GM23248 (cell line): ENCODE measurements around the gene NOTCH1. TPM values are rescaled to one million over a fixed set of nuclear protein-coding genes. Genes with fewer than 3 reads are reported as not detected.

Experiments used
- DNase-seq: peaks from one replicate; pipeline ENCODE4 v3.0.0-alpha.2; 2015
- H2AFZ ChIP-seq: fragments of 200-600 bp; sonication (generic); 2 replicates; pipeline ENCODE4 v1.6.1; 2016; ENCODE audit warnings: antibody characterized with exemption
- H3F3A ChIP-seq: fragments of 200-600 bp; sonication (generic); 2 replicates; pipeline ENCODE4 v1.6.1; 2016; ENCODE audit warnings: mild to moderate bottlenecking, antibody characterized with exemption, mixed run types; ENCODE audit not compliant: insufficient read depth
- H3K27ac ChIP-seq: fragments of 200-600 bp; sonication (generic); 2 replicates; pipeline ENCODE4 v1.5.1; 2016; ENCODE audit warnings: mild to moderate bottlenecking
- H3K27me3 ChIP-seq: fragments of 200-600 bp; sonication (generic); replicated peaks from 2 replicates; pipeline ENCODE4 v1.6.1; 2016; ENCODE audit warnings: mild to moderate bottlenecking; ENCODE audit not compliant: insufficient read depth
- H3K36me3 ChIP-seq: fragments of 200-600 bp; sonication (generic); 2 replicates; pipeline ENCODE4 v1.6.1; 2016; ENCODE audit warnings: low read depth, mild to moderate bottlenecking
- H3K4me1 ChIP-seq: fragments of 200-600 bp; sonication (generic); 2 replicates; pipeline ENCODE4 v1.6.1; 2016; ENCODE audit warnings: mild to moderate bottlenecking; ENCODE audit not compliant: insufficient read depth
- H3K4me2 ChIP-seq: fragments of 200-600 bp; sonication (generic); one replicate; pipeline ENCODE4 v1.6.1; 2016; ENCODE audit warnings: mild to moderate bottlenecking; ENCODE audit not compliant: unreplicated experiment
- H3K4me3 ChIP-seq: fragments of 200-600 bp; sonication (generic); 2 replicates; pipeline ENCODE4 v1.5.1; 2016; ENCODE audit warnings: mild to moderate bottlenecking
- H3K79me2 ChIP-seq: fragments of 200-600 bp; sonication (generic); 2 replicates; pipeline ENCODE4 v1.6.1; 2016; ENCODE audit warnings: mild to moderate bottlenecking; ENCODE audit not compliant: insufficient read depth
- H3K9ac ChIP-seq: fragments of 200-600 bp; sonication (generic); 2 replicates; pipeline ENCODE4 v1.6.1; 2016; ENCODE audit warnings: mild to moderate bottlenecking
- H3K9me2 ChIP-seq: fragments of 200-600 bp; sonication (generic); 2 replicates; pipeline ENCODE4 v1.6.1; 2016; ENCODE audit warnings: mixed run types, mild to moderate bottlenecking, moderate library complexity; ENCODE audit not compliant: insufficient read depth
- H3K9me3 ChIP-seq: fragments of 200-600 bp; sonication (generic); one replicate; pipeline ENCODE4 v1.6.1; 2017; ENCODE audit warnings: low read depth
- H4K20me1 ChIP-seq: fragments of 200-600 bp; sonication (generic); 2 replicates; pipeline ENCODE4 v1.6.0; 2016; ENCODE audit not compliant: insufficient read depth
- EZH2 ChIP-seq: fragments of 200-600 bp; sonication (generic); IDR thresholded peaks from 2 replicates; pipeline ENCODE4 v1.6.1; 2018; ENCODE audit warnings: antibody characterized with exemption, mild to moderate bottlenecking; ENCODE audit not compliant: insufficient read depth, poor library complexity, severe bottlenecking
- EZH2phosphoT487 ChIP-seq: fragments of 200-600 bp; sonication (generic); IDR thresholded peaks from 2 replicates; pipeline ENCODE4 v1.6.1; 2018; ENCODE audit warnings: antibody characterized with exemption, moderate library complexity, mild to moderate bottlenecking, low read depth; ENCODE audit not compliant: insufficient read depth
- WGBS, 2 experiments: methylation state at CpG; one replicate each; pipeline ENCODE4 v1.1.6; 2015 to 2017; ENCODE audit warnings: low lambda C conversion rate in 2 of 2, low coverage in 1 of 2; ENCODE audit errors: missing lambda C conversion rate in 2 of 2; 5-methylcytosine and 5-hydroxymethylcytosine counted together
- in situ Hi-C: fragments of 300-500 bp; cut with MboI; formaldehyde crosslinking; loops from 2 replicates; pipeline ENCODE4 v1.15.0; 2020
- microRNA-seq: library from miRNA; unstranded; fragments of <30 nt; microRNA quantifications from one replicate; pipeline ENCODE4, GENCODE V29; 2016; ENCODE audit warnings: borderline number of aligned reads
- polyA plus RNA-seq: library from polyadenylated mRNA; unstranded; fragments of >200 nt; fragmentation: Nextera tagmentation; extraction: Ambion mirVana; gene quantifications from 2 replicates; pipeline ENCODE4 v1.2.1, GENCODE V29; 2016
- small RNA-seq: library from RNA; depleted of rRNA; stranded (forward); fragments of <200 nt; gene quantifications from one replicate; pipeline ENCODE3, GENCODE V24; 2014; ENCODE audit warnings: low read depth, low replicate concordance
- total RNA-seq: library from RNA; depleted of rRNA; stranded (reverse); fragments of >200 nt; shearing (Covaris generic); gene quantifications from 2 replicates; pipeline ENCODE4 v1.2.3, GENCODE V29; 2014; rRNA removed

NOTCH1 gene
- total and polyA plus RNA-seq, 2 experiments from 2014 or later = 1.5 to 5.7 TPM

DNA sequence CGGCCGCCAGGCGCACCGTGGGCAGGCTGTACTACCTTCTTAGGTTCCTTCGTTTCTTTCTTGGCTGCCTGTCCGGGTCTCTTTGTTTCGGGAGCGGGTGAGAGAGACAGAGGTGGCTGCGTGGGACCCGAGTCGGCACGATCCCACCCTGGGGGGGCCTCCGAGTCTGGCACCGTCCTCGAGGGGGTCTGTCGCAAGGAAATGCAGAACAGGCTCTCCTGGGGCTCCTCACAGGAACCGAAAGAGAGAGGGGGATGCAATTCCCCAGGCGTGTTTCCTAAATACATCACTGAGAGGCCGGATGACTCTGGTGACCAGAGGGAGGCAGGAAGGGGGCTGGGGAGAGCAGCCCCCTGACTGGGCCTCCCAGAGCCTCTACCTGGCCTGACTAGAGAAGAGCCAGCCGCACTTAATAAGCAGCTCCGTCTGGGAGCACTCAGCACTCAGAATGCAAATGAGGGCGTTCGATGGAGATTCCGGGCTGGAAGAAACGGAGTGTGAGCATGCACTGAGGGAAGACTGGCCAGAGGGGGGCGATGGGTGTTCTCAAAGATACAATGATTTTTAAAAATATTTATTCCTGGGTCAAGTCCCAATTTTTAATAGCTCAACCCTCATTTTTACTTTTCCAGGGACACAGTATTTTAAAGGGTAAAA, 94.5 kb downstream of the NOTCH1 start:
- no peaks in the 10 kb centered on the region for H3K9me2 ChIP-seq
- no peaks in the 10 kb centered on the region for H3K9me3 ChIP-seq
- no peak overlapping the region for H3K27ac ChIP-seq
- H3K4me3 ChIP-seq = no peak overlapping the region
- 0 out of 2 replicates have a peak, but pooled peaks cover 4% of the 10 kb centered on the region for H3F3A ChIP-seq
- DNase-seq = no peak
- H3K79me2 ChIP-seq = peaks cover 29% of the 10 kb centered on the region
- H3K4me2 ChIP-seq = no peak overlapping the region
- WGBS, 2 experiments = 87 to 91% methylated on average over 26 of the region's 26 CpGs
- no peaks in the 10 kb centered on the region for H3K4me1 ChIP-seq
- no peaks in the 10 kb centered on the region for H3K27me3 ChIP-seq
- H2AFZ ChIP-seq = no peak overlapping the region
- H3K36me3 ChIP-seq = peaks cover 38% of the 10 kb centered on the region
- no peak for TF ChIP-seq EZH2
- TF ChIP-seq EZH2phosphoT487 = no peak
- H3K9ac ChIP-seq = no peak overlapping the region
- in situ Hi-C loops = no loop called here
- H4K20me1 ChIP-seq = no peaks in the 10 kb centered on the region

- Histone ChIP-seq H3K27me3 (no peaks in the 10 kb centered on the region), H3K4me2 (no peak overlapping the region), H3F3A (peaks cover 7% of the 10 kb centered on the region; the same call in 1 of the 2 replicates), H3K36me3 (peaks cover 48% of the 10 kb centered on the region), H3K79me2 (peaks cover 36% of the 10 kb centered on the region), H4K20me1 (no peaks in the 10 kb centered on the region), H3K4me1 (no peaks in the 10 kb centered on the region), H3K9ac (no peak overlapping the region), H3K9me2 (no peaks in the 10 kb centered on the region), H3K9me3 (no peaks in the 10 kb centered on the region), H3K27ac (no peak overlapping the region), H3K4me3 (no peak overlapping the region), H2AFZ (no peak overlapping the region)
- 87 to 96% methylated on average over 2 to 3 of the region's 3 CpGs for WGBS, 2 experiments
- DNase-seq = no peak
- TF ChIP-seq EZH2phosphoT487 = no peak
- no peak for TF ChIP-seq EZH2
- in situ Hi-C loops = no loop called here
Measured at GRCh38 chr9:136448655-136449054, 97.2 kb downstream of the NOTCH1 start.

- no peak overlapping the region for H3K4me2 ChIP-seq
- no peak for TF ChIP-seq EZH2
- TF ChIP-seq EZH2phosphoT487 = no peak
- H3F3A ChIP-seq = peaks cover 7% of the 10 kb centered on the region; the same call in 1 of the 2 replicates
- no peaks in the 10 kb centered on the region for H4K20me1 ChIP-seq
- no peaks in the 10 kb centered on the region for H3K9me2 ChIP-seq
- H3K4me1 ChIP-seq = no peaks in the 10 kb centered on the region
- in situ Hi-C loops = no loop called here
- no peak for DNase-seq
- no peak overlapping the region for H3K4me3 ChIP-seq
- H3K27ac ChIP-seq = no peak overlapping the region
- 96% methylated on average over 27 of the region's 27 CpGs for WGBS, 2 experiments
- no peak overlapping the region for H3K9ac ChIP-seq
- peaks cover 33% of the 10 kb centered on the region for H3K79me2 ChIP-seq
- H2AFZ ChIP-seq = no peak overlapping the region
- no peaks in the 10 kb centered on the region for H3K9me3 ChIP-seq
- H3K36me3 ChIP-seq = peaks cover 45% of the 10 kb centered on the region
- H3K27me3 ChIP-seq = no peaks in the 10 kb centered on the region
Measured at GRCh38 chr9:136447173-136447778, 98.6 kb downstream of the NOTCH1 start.

- Histone ChIP-seq H3K27ac (no peak overlapping the region), H3K9ac (no peak overlapping the region), H3K9me2 (no peaks in the 10 kb centered on the region), H3F3A (peaks cover 11% of the 10 kb centered on the region), H4K20me1 (no peaks in the 10 kb centered on the region), H3K4me1 (no peaks in the 10 kb centered on the region), H3K27me3 (no peaks in the 10 kb centered on the region), H2AFZ (no peak overlapping the region), H3K79me2 (peaks cover 26% of the 10 kb centered on the region), H3K4me3 (no peak overlapping the region), H3K9me3 (no peaks in the 10 kb centered on the region), H3K36me3 (peaks cover 42% of the 10 kb centered on the region), H3K4me2 (no peak overlapping the region)
- in situ Hi-C loops = no loop called here
- TF ChIP-seq EZH2 = no peak
- TF ChIP-seq EZH2phosphoT487 = no peak
- DNase-seq = no peak
- WGBS, 2 experiments = 86 to 88% methylated on average over 7 of the region's 7 CpGs
Measured at GRCh38 chr9:136445799-136446198, 100.0 kb downstream of the NOTCH1 start.

Small RNA genes lying within 50 kb of the gene (microRNA-seq; reads per million reads assigned to microRNA genes)
- gene MIR4673 (not detected), gene MIR4674 (not detected)

Small RNA genes lying within 50 kb of the gene (small RNA-seq; reads per million reads assigned to genes)
- gene MIR4673 = not detected
- gene MIR4674 = not detected

Other genes starting within 250 kb of the NOTCH1 start
- gene CCDC187, start 242.0 kb downstream of the NOTCH1 start, total RNA-seq = not detected in 2 replicates
- gene CCDC187, start 242.0 kb downstream of the NOTCH1 start, polyA plus RNA-seq = not detected in 2 replicates
- 51.6 and 57.1 TPM in 2 replicates for gene GPSM1, start 218.5 kb downstream of the NOTCH1 start, total RNA-seq
- 12.4 and 13.7 TPM in 2 replicates for gene GPSM1, start 218.5 kb downstream of the NOTCH1 start, polyA plus RNA-seq
- gene DNLZ, start 182.3 kb downstream of the NOTCH1 start, total RNA-seq = 12.3 and 49.8 TPM in 2 replicates
- gene DNLZ, start 182.3 kb downstream of the NOTCH1 start, polyA plus RNA-seq = 25.9 and 27.1 TPM in 2 replicates
- 0.11 TPM in 1 of 2 replicates, not detected in the other for gene CARD9, start 172.4 kb downstream of the NOTCH1 start, total RNA-seq
- 0.60 and 0.61 TPM in 2 replicates for gene CARD9, start 172.4 kb downstream of the NOTCH1 start, polyA plus RNA-seq
- 5.2 and 8.2 TPM in 2 replicates for gene SNAPC4, start 145.9 kb downstream of the NOTCH1 start, total RNA-seq
- gene SNAPC4, start 145.9 kb downstream of the NOTCH1 start, polyA plus RNA-seq = 3.3 and 4.4 TPM in 2 replicates
- 36.4 and 50.2 TPM in 2 replicates for gene ENTR1, start 135.4 kb downstream of the NOTCH1 start, total RNA-seq
- 11.2 and 13.0 TPM in 2 replicates for gene ENTR1, start 135.4 kb downstream of the NOTCH1 start, polyA plus RNA-seq
- gene PMPCA, start 135.4 kb downstream of the NOTCH1 start, total RNA-seq = 58.7 and 102 TPM in 2 replicates
- 77.4 and 81.9 TPM in 2 replicates for gene PMPCA, start 135.4 kb downstream of the NOTCH1 start, polyA plus RNA-seq
- 8.1 and 12.5 TPM in 2 replicates for gene INPP5E, start 106.2 kb downstream of the NOTCH1 start, total RNA-seq
- gene INPP5E, start 106.2 kb downstream of the NOTCH1 start, polyA plus RNA-seq = 5.0 and 5.2 TPM in 2 replicates
- 32.0 and 34.5 TPM in 2 replicates for gene SEC16A, start 63.0 kb downstream of the NOTCH1 start, total RNA-seq
- gene SEC16A, start 63.0 kb downstream of the NOTCH1 start, polyA plus RNA-seq = 40.4 and 43.4 TPM in 2 replicates
- gene EGFL7, start 116.9 kb upstream of the NOTCH1 start, total RNA-seq = 13.7 and 15.3 TPM in 2 replicates
- 15.3 and 15.7 TPM in 2 replicates for gene EGFL7, start 116.9 kb upstream of the NOTCH1 start, polyA plus RNA-seq
- gene AGPAT2, start 141.4 kb upstream of the NOTCH1 start, total RNA-seq = 50.8 and 58.3 TPM in 2 replicates
- 68.7 and 80.3 TPM in 2 replicates for gene AGPAT2, start 141.4 kb upstream of the NOTCH1 start, polyA plus RNA-seq
- gene DIPK1B, start 166.5 kb upstream of the NOTCH1 start, total RNA-seq = not detected in 2 replicates
- gene DIPK1B, start 166.5 kb upstream of the NOTCH1 start, polyA plus RNA-seq = 0.15 TPM in 1 of 2 replicates, not detected in the other
- not detected in 2 replicates for gene LCN10, start 196.9 kb upstream of the NOTCH1 start, total RNA-seq
- not detected in 2 replicates for gene LCN10, start 196.9 kb upstream of the NOTCH1 start, polyA plus RNA-seq
- not detected in 2 replicates for gene LCN6, start 202.5 kb upstream of the NOTCH1 start, total RNA-seq
- not detected in 2 replicates for gene LCN6, start 202.5 kb upstream of the NOTCH1 start, polyA plus RNA-seq
- not detected in 2 replicates for gene LCN8, start 212.2 kb upstream of the NOTCH1 start, total RNA-seq
- gene LCN8, start 212.2 kb upstream of the NOTCH1 start, polyA plus RNA-seq = not detected in 2 replicates
- not detected in 2 replicates for gene LCN15, start 218.5 kb upstream of the NOTCH1 start, total RNA-seq
- gene LCN15, start 218.5 kb upstream of the NOTCH1 start, polyA plus RNA-seq = not detected in 2 replicates
- 51.3 and 51.7 TPM in 2 replicates for gene TMEM141, start 245.3 kb upstream of the NOTCH1 start, total RNA-seq
- 59.4 and 61.8 TPM in 2 replicates for gene TMEM141, start 245.3 kb upstream of the NOTCH1 start, polyA plus RNA-seq